ENCODE data around the gene MPDZ. TPM values are rescaled to one million over a fixed set of nuclear protein-coding genes. Genes with fewer than 3 reads are reported as not detected.
A peak's percentile ranks its signal among the peaks of the same experiment; 100 is the strongest.

The MPDZ gene
- total and polyA plus RNA-seq, 2 experiments from 2014 or later = 33.0 to 43.1 TPM

DNA sequence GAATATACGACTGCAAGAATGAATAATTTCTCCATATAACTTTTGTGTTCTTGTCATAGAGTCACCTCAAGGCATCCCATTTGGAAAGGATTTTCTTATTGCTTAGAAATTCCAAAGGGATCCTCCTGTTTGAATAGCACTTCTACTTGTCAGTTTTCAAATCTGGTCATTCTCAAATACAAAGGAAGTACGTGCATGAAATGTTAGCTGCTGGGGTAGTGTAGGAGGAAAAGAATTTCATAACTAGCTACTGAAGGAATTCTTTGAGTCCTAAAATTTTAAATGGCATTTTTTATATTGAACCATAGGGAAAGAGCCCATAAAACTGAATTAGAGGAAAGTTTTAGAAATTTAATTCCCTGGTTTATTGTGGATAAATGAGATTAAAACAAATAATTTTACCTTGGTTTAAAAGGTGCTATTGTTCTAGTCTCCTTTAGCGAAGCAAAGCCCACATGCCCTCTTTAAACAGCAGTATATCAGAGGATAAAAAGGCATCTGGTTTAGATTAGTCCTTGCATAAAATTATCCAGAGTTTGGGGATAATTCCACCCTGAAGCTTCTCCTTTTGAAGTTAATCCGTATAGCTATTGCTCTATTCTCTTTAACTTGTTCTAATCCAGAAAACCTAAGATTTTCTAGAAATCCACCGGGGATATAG lies 2.0 kb upstream of the MPDZ start (continued):
- TF ChIP-seq, protein P1, sequence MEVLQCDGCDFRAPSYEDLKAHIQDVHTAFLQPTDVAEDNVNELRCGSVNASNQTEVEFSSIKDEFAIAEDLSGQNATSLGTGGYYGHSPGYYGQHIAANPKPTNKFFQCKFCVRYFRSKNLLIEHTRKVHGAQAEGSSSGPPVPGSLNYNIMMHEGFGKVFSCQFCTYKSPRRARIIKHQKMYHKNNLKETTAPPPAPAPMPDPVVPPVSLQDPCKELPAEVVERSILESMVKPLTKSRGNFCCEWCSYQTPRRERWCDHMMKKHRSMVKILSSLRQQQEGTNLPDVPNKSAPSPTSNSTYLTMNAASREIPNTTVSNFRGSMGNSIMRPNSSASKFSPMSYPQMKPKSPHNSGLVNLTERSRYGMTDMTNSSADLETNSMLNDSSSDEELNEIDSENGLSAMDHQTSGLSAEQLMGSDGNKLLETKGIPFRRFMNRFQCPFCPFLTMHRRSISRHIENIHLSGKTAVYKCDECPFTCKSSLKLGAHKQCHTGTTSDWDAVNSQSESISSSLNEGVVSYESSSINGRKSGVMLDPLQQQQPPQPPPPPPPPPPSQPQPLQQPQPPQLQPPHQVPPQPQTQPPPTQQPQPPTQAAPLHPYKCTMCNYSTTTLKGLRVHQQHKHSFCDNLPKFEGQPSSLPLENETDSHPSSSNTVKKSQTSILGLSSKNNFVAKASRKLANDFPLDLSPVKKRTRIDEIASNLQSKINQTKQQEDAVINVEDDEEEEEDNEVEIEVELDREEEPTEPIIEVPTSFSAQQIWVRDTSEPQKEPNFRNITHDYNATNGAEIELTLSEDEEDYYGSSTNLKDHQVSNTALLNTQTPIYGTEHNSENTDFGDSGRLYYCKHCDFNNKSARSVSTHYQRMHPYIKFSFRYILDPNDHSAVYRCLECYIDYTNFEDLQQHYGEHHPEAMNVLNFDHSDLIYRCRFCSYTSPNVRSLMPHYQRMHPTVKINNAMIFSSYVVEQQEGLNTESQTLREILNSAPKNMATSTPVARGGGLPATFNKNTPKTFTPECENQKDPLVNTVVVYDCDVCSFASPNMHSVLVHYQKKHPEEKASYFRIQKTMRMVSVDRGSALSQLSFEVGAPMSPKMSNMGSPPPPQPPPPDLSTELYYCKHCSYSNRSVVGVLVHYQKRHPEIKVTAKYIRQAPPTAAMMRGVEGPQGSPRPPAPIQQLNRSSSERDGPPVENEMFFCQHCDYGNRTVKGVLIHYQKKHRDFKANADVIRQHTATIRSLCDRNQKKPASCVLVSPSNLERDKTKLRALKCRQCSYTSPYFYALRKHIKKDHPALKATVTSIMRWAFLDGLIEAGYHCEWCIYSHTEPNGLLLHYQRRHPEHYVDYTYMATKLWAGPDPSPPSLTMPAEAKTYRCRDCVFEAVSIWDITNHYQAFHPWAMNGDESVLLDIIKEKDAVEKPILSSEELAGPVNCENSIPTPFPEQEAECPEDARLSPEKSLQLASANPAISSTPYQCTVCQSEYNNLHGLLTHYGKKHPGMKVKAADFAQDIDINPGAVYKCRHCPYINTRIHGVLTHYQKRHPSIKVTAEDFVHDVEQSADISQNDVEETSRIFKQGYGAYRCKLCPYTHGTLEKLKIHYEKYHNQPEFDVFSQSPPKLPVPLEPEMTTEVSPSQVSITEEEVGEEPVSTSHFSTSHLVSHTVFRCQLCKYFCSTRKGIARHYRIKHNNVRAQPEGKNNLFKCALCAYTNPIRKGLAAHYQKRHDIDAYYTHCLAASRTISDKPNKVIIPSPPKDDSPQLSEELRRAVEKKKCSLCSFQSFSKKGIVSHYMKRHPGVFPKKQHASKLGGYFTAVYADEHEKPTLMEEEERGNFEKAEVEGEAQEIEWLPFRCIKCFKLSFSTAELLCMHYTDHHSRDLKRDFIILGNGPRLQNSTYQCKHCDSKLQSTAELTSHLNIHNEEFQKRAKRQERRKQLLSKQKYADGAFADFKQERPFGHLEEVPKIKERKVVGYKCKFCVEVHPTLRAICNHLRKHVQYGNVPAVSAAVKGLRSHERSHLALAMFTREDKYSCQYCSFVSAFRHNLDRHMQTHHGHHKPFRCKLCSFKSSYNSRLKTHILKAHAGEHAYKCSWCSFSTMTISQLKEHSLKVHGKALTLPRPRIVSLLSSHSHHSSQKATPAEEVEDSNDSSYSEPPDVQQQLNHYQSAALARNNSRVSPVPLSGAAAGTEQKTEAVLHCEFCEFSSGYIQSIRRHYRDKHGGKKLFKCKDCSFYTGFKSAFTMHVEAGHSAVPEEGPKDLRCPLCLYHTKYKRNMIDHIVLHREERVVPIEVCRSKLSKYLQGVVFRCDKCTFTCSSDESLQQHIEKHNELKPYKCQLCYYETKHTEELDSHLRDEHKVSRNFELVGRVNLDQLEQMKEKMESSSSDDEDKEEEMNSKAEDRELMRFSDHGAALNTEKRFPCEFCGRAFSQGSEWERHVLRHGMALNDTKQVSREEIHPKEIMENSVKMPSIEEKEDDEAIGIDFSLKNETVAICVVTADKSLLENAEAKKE (CRISPR knock-in tag; IDR thresholded peaks at IDR 0.05) = no peak
- TF ChIP-seq EZH2 (IDR thresholded peaks at IDR 0.05; ENCODE audit: low read depth, unreplicated experiment) (no peak), EZH2phosphoT487 (IDR thresholded peaks at IDR 0.05; ENCODE audit: unreplicated experiment) (no peak)

DNA sequence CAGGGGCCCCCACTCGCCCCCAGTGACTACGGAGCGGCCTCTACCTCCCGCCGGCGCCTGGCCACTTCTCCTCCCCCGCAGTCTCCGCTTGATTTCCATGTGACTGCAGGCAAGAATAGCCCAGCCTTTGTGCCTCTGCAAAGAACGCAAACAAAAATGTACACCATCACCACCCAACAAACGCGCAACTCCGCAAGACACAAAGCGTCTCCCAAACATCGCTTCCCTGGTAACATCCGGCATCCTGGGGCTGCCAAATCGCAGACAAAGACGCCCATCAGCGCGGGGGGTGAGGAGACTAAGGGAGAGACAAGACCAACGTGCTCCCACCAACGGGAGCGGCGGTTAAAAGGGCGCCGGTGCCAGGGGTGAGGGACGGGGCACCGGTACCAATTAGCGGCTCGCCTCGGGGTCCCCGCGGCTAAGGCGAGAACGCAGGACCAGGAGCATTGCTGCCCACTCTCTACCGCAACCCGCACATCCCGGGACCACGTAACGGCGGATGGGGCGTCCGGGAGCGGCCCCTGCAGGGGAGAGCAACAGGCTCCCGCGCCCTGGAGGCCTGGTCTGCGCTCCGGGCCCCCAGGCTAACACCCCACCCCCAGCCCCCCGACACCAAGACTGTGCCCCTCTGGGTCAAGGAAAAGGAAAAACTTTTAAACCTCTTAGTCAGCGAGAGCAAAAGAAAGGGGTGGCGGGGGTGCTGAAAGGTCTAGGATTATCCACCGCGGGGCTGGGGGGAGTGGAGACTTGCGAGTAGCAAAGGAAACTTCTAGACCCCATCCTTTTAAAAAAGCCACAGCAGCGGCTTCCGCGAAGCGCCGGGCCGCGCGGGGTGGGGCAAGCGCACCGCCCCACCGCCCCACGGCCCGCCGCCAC lies 885 bp downstream of the MPDZ start:
- H3K4me1 Mint-ChIP-seq = peaks cover 17% of the 10 kb centered on the region
- Histone ChIP-seq H3K79me2 (replicated peaks; ENCODE audit: insufficient read depth) (peaks cover 46% of the 10 kb centered on the region), H3F3A (replicated peaks; ENCODE audit: low read depth) (no peaks in the 10 kb centered on the region), H3K27me3 (ENCODE audit: insufficient read depth) (no peaks in the 10 kb centered on the region), H3K9me2 (ENCODE audit: insufficient read depth) (no peaks in the 10 kb centered on the region), H3K36me3 (ENCODE audit: insufficient read depth) (no peaks in the 10 kb centered on the region), H3K4me2 (peak overlapping the region; percentile 87), H3K27ac (ENCODE audit: low read depth) (peak overlapping the region; percentile 82), H3K4me1 (ENCODE audit: insufficient read depth) (peaks cover 36% of the 10 kb centered on the region), H2AFZ (peak overlapping the region; percentile 89), H4K20me1 (replicated peaks; ENCODE audit: insufficient read depth) (peaks cover 3% of the 10 kb centered on the region; the same call in 1 of the 2 replicates), H3K4me3 (peak overlapping the region; percentile 83)
- peak; percentile 67 for DNase-seq (ENCODE audit: low spot score)
- H3K27me3 Mint-ChIP-seq (ENCODE audit: insufficient read depth, low read depth, poor library complexity) = peaks cover 6% of the 10 kb centered on the region
- H3K9me3 Mint-ChIP-seq = no peaks in the 10 kb centered on the region
- TF ChIP-seq, protein P2, sequence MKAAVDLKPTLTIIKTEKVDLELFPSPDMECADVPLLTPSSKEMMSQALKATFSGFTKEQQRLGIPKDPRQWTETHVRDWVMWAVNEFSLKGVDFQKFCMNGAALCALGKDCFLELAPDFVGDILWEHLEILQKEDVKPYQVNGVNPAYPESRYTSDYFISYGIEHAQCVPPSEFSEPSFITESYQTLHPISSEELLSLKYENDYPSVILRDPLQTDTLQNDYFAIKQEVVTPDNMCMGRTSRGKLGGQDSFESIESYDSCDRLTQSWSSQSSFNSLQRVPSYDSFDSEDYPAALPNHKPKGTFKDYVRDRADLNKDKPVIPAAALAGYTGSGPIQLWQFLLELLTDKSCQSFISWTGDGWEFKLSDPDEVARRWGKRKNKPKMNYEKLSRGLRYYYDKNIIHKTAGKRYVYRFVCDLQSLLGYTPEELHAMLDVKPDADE (IDR thresholded peaks at IDR 0.05) = 0 out of 2 replicates have a peak, but pooled peaks have one; percentile 34
- TF ChIP-seq POLR2AphosphoS5 (IDR thresholded peaks at IDR 0.05; ENCODE audit: low read depth) = peak; percentile 55
- TF ChIP-seq EZH2phosphoT487 (IDR thresholded peaks at IDR 0.05; ENCODE audit: unreplicated experiment) = no peak
- no peak for TF ChIP-seq ZNF331 (CRISPR knock-in tag; IDR thresholded peaks at IDR 0.05; ENCODE audit: low read depth)
- peak overlapping the region; percentile 49; the same call in 1 of the 2 replicates for H3K27ac Mint-ChIP-seq
- peak; percentile 67 for ATAC-seq
- H3K36me3 Mint-ChIP-seq (ENCODE audit: low read depth) = no peaks in the 10 kb centered on the region
- peak overlapping the region; percentile 89 for H3K4me3 Mint-ChIP-seq

Measured in GM23338 (cell line).